Stimulated activated CD4-positive, alpha-beta T cell treated with anti-CD3 and anti-CD28 coated beads, TNF-alpha, amount 100 ng/mL, for 1 hour (primary cell): ENCODE results near the gene SORBS2.

Source experiments
- DNase-seq, 3 donors: peaks; one replicate each; pipeline ENCODE4 v3.0.0-alpha.2; 2020; ENCODE audit warnings: low read depth in 3 of 3, low spot score in 1 of 3

The SORBS2 gene

GRCh38 chr4:185597532-185598188 lies 214.3 kb downstream of the SORBS2 start:
- DNase-seq: peak; percentile 32 to 49 (median 45)

- no peak for DNase-seq
These were observed 219.0 kb downstream of the SORBS2 start for GRCh38 chr4:185592845-185593488.

- DNase-seq: no peak
These were observed 219.6 kb downstream of the SORBS2 start for GRCh38 chr4:185592438-185592837.

- no peak for DNase-seq
These were observed 220.3 kb downstream of the SORBS2 start for GRCh38 chr4:185591679-185592141.

GRCh38 chr4:185590982-185591381 lies 221.0 kb downstream of the SORBS2 start:
- no peak for DNase-seq

- no peak for DNase-seq
These were observed 222.7 kb downstream of the SORBS2 start for GRCh38 chr4:185589067-185589836.

- peak; percentile 8 to 49 (median 14) for DNase-seq
These were observed 224.4 kb downstream of the SORBS2 start for GRCh38 chr4:185587427-185588161.

GRCh38 chr4:185587030-185587426 lies 225.0 kb downstream of the SORBS2 start:
- no peak for DNase-seq

- DNase-seq: no peak
These were observed 226.8 kb downstream of the SORBS2 start for GRCh38 chr4:185585211-185585610.

GRCh38 chr4:185583813-185584212 lies 228.2 kb downstream of the SORBS2 start:
- DNase-seq: no peak

GRCh38 chr4:185582651-185583400 lies 229.2 kb downstream of the SORBS2 start:
- DNase-seq: no peak

GRCh38 chr4:185580699-185581098 lies 231.3 kb downstream of the SORBS2 start:
- no peak for DNase-seq

- no peak for DNase-seq
These were observed 233.7 kb downstream of the SORBS2 start for GRCh38 chr4:185578284-185578683.

- DNase-seq: no peak
These were observed 234.7 kb downstream of the SORBS2 start for GRCh38 chr4:185576962-185577950.

GRCh38 chr4:185576314-185576961 lies 235.6 kb downstream of the SORBS2 start:
- DNase-seq: no peak

GRCh38 chr4:185573651-185574199 lies 238.3 kb downstream of the SORBS2 start:
- DNase-seq: no peak

- DNase-seq: no peak
These were observed 241.3 kb downstream of the SORBS2 start for GRCh38 chr4:185570727-185571126.
